ENCODE measurements around the gene POU2F1.

Gene POU2F1

GRCh38 chr1:167206166-167206835, 14.4 kb upstream of the POU2F1 start:
- TF ChIP-seq CTCF (IDR thresholded peaks at IDR 0.05): no peak
- Mint-ChIP-seq H3K36me3 (ENCODE audit: low read depth) (peaks cover 17% of the 10 kb centered on the region), H3K27me3 (ENCODE audit: low read depth, poor library complexity) (peaks cover under 1% of the 10 kb centered on the region), H3K9me3 (peaks cover 44% of the 10 kb centered on the region), H3K27ac (peak overlapping the region; percentile 75), H3K4me3 (no peak overlapping the region), H3K4me1 (no peaks in the 10 kb centered on the region)
- no peak for DNase-seq

- H3K27me3 Mint-ChIP-seq (ENCODE audit: low read depth, poor library complexity): no peaks in the 10 kb centered on the region
- H3K36me3 Mint-ChIP-seq (ENCODE audit: low read depth): peaks cover 17% of the 10 kb centered on the region
- peaks cover 45% of the 10 kb centered on the region for H3K9me3 Mint-ChIP-seq
- H3K4me3 Mint-ChIP-seq: no peak overlapping the region
- no peaks in the 10 kb centered on the region for H3K4me1 Mint-ChIP-seq
- TF ChIP-seq CTCF (IDR thresholded peaks at IDR 0.05): no peak
- no peak for DNase-seq
- H3K27ac Mint-ChIP-seq: no peak overlapping the region
Measured at GRCh38 chr1:167207940-167208623, 12.6 kb upstream of the POU2F1 start.

DNA sequence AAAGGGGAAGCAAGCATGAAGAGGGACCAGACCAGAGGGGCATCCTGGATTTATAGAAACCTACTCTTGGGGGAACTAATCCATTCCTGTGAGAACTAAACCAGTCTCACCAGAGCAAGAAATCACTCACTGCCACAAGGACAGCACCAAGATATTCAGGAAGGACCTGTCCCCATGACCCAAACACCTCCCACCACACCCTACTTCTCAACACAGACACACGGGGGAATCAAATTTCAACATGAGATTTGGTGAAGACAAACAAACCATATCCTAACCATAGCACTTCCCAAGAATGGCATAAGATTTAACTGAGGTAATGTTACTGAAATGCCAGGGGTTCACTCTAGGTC, 12.1 kb upstream of the POU2F1 start:
- Mint-ChIP-seq H3K36me3 (ENCODE audit: low read depth) (peaks cover 17% of the 10 kb centered on the region), H3K27me3 (ENCODE audit: low read depth, poor library complexity) (no peaks in the 10 kb centered on the region), H3K9me3 (peaks cover 45% of the 10 kb centered on the region), H3K4me3 (no peak overlapping the region), H3K4me1 (no peaks in the 10 kb centered on the region), H3K27ac (no peak overlapping the region)
- DNase-seq: no peak
- TF ChIP-seq CTCF (IDR thresholded peaks at IDR 0.05): no peak

GRCh38 chr1:167209044-167209443, 11.6 kb upstream of the POU2F1 start:
- Mint-ChIP-seq H3K9me3 (peaks cover 45% of the 10 kb centered on the region), H3K4me3 (no peak overlapping the region), H3K27me3 (ENCODE audit: low read depth, poor library complexity) (no peaks in the 10 kb centered on the region), H3K36me3 (ENCODE audit: low read depth) (peaks cover 17% of the 10 kb centered on the region), H3K27ac (no peak overlapping the region), H3K4me1 (no peaks in the 10 kb centered on the region)
- DNase-seq: no peak
- no peak for TF ChIP-seq CTCF (IDR thresholded peaks at IDR 0.05)

GRCh38 chr1:167210966-167211674, 9.6 kb upstream of the POU2F1 start:
- no peaks in the 10 kb centered on the region for H3K27me3 Mint-ChIP-seq (ENCODE audit: low read depth, poor library complexity)
- no peak for TF ChIP-seq CTCF (IDR thresholded peaks at IDR 0.05)
- H3K27ac Mint-ChIP-seq: no peak overlapping the region
- no peaks in the 10 kb centered on the region for H3K4me1 Mint-ChIP-seq
- H3K9me3 Mint-ChIP-seq: peaks cover 30% of the 10 kb centered on the region
- no peak overlapping the region for H3K4me3 Mint-ChIP-seq
- H3K36me3 Mint-ChIP-seq (ENCODE audit: low read depth): peaks cover 11% of the 10 kb centered on the region
- DNase-seq: no peak

Measured in nephron progenitor cell (in vitro differentiated cells).